ENCODE results near the gene WDFY3. TPM values are rescaled to one million over a fixed set of nuclear protein-coding genes. Genes with fewer than 3 reads are reported as not detected.

The WDFY3 gene
- total RNA-seq, 1 donor from 2014 or later, result 267 TPM

- Mint-ChIP-seq H3K27me3 (ENCODE audit: unreplicated experiment) (peaks cover 2% of the 10 kb centered on the region), H3K4me1 (ENCODE audit: low read depth, unreplicated experiment) (peaks cover 8% of the 10 kb centered on the region), H3K4me3 (ENCODE audit: unreplicated experiment) (no peak overlapping the region), H3K27ac (ENCODE audit: unreplicated experiment) (no peak overlapping the region), H3K9me3 (ENCODE audit: unreplicated experiment) (peaks cover 2% of the 10 kb centered on the region), H3K36me3 (ENCODE audit: unreplicated experiment) (peaks cover 7% of the 10 kb centered on the region)
- TF ChIP-seq CTCF (IDR thresholded peaks at IDR 0.05; ENCODE audit: partially characterized antibody, unreplicated experiment), result no peak
- no peak for DNase-seq
Measured at GRCh38 chr4:84915396-84915780, 51.1 kb downstream of the WDFY3 start.

- Mint-ChIP-seq H3K36me3 (ENCODE audit: unreplicated experiment) (peaks cover 7% of the 10 kb centered on the region), H3K27ac (ENCODE audit: unreplicated experiment) (no peak overlapping the region), H3K4me3 (ENCODE audit: unreplicated experiment) (no peak overlapping the region), H3K9me3 (ENCODE audit: unreplicated experiment) (peaks cover 2% of the 10 kb centered on the region), H3K4me1 (ENCODE audit: low read depth, unreplicated experiment) (peaks cover 8% of the 10 kb centered on the region), H3K27me3 (ENCODE audit: unreplicated experiment) (peaks cover 2% of the 10 kb centered on the region)
- no peak for DNase-seq
- TF ChIP-seq CTCF (IDR thresholded peaks at IDR 0.05; ENCODE audit: partially characterized antibody, unreplicated experiment), result no peak
Measured at GRCh38 chr4:84914686-84915395, 51.6 kb downstream of the WDFY3 start.

- H3K36me3 Mint-ChIP-seq (ENCODE audit: unreplicated experiment), result peaks cover 7% of the 10 kb centered on the region
- peaks cover 10% of the 10 kb centered on the region for H3K4me1 Mint-ChIP-seq (ENCODE audit: low read depth, unreplicated experiment)
- H3K27me3 Mint-ChIP-seq (ENCODE audit: unreplicated experiment), result peaks cover 4% of the 10 kb centered on the region
- no peak for DNase-seq
- H3K27ac Mint-ChIP-seq (ENCODE audit: unreplicated experiment), result no peak overlapping the region
- peaks cover 2% of the 10 kb centered on the region for H3K9me3 Mint-ChIP-seq (ENCODE audit: unreplicated experiment)
- no peak overlapping the region for H3K4me3 Mint-ChIP-seq (ENCODE audit: unreplicated experiment)
- no peak for TF ChIP-seq CTCF (IDR thresholded peaks at IDR 0.05; ENCODE audit: partially characterized antibody, unreplicated experiment)
Measured at GRCh38 chr4:84913176-84913575, 53.3 kb downstream of the WDFY3 start.

GRCh38 chr4:84912741-84913140 is 53.7 kb downstream of the WDFY3 start:
- H3K27me3 Mint-ChIP-seq (ENCODE audit: unreplicated experiment), result peaks cover 4% of the 10 kb centered on the region
- H3K36me3 Mint-ChIP-seq (ENCODE audit: unreplicated experiment), result peaks cover 7% of the 10 kb centered on the region
- no peak for DNase-seq
- TF ChIP-seq CTCF (IDR thresholded peaks at IDR 0.05; ENCODE audit: partially characterized antibody, unreplicated experiment), result no peak
- H3K4me3 Mint-ChIP-seq (ENCODE audit: unreplicated experiment), result no peak overlapping the region
- peaks cover 10% of the 10 kb centered on the region for H3K4me1 Mint-ChIP-seq (ENCODE audit: low read depth, unreplicated experiment)
- H3K9me3 Mint-ChIP-seq (ENCODE audit: unreplicated experiment), result peaks cover 2% of the 10 kb centered on the region
- H3K27ac Mint-ChIP-seq (ENCODE audit: unreplicated experiment), result no peak overlapping the region

GRCh38 chr4:84908876-84909275 is 57.6 kb downstream of the WDFY3 start:
- H3K4me1 Mint-ChIP-seq (ENCODE audit: low read depth, unreplicated experiment), result peaks cover 17% of the 10 kb centered on the region
- peaks cover 5% of the 10 kb centered on the region for H3K36me3 Mint-ChIP-seq (ENCODE audit: unreplicated experiment)
- H3K4me3 Mint-ChIP-seq (ENCODE audit: unreplicated experiment), result no peak overlapping the region
- peaks cover under 1% of the 10 kb centered on the region for H3K9me3 Mint-ChIP-seq (ENCODE audit: unreplicated experiment)
- peaks cover 6% of the 10 kb centered on the region for H3K27me3 Mint-ChIP-seq (ENCODE audit: unreplicated experiment)
- no peak for TF ChIP-seq CTCF (IDR thresholded peaks at IDR 0.05; ENCODE audit: partially characterized antibody, unreplicated experiment)
- H3K27ac Mint-ChIP-seq (ENCODE audit: unreplicated experiment), result no peak overlapping the region
- DNase-seq, result no peak

Measured in glutamatergic neuron (in vitro differentiated cells).